Measurements from ENCODE around the gene CES3. TPM values are rescaled to one million over a fixed set of nuclear protein-coding genes. Genes with fewer than 3 reads are reported as not detected.

CES3 gene
- total and polyA plus RNA-seq, 2 donors = 0.19 TPM; not detected in 1

DNA sequence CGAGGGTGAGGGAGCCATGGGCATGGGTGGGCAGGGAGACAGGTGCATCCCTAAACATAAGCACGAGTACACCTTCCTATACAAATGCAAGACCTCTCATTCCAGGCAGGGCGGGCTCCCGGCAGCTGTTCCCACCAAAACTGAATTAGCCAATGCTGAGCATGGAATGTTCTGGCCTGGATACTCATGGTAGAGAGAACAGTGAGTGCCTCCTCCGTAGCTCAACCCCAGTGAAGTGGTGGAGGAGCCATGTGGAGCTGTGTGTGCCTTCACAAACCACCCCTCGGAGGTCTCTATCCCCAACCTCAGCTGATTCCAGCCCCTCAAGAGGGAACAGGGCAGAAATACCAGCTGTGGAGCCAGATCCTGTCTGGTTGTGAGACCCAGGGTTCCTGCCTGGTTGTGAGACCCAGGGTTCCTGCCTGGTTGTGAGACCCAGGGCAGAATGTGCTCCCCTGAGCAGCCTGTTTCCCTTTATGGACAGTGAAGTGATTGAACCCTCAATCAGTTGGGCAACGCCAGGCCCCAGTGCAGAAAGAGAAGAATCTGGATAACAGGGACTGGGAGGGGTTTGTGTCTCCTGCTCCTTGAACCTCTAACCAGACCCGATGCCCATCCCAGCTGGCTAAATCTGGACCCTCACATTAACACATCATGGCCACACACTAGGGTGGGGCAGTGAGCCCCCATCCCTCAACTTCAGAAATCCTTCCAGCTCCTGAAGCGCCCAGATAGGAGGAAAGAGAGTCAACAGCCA, 40.0 kb upstream of the CES3 start:
- no peaks in the 10 kb centered on the region for H3K4me1 ChIP-seq (ENCODE audit: insufficient read depth)
- WGBS = 75% methylated on average over 9 of the region's 9 CpGs
- no peaks in the 10 kb centered on the region for H3K36me3 ChIP-seq (ENCODE audit: insufficient read depth)
- no peak overlapping the region for H3K4me3 ChIP-seq (ENCODE audit: low read depth, low read length)
- H3K27ac ChIP-seq (ENCODE audit: low read depth) = no peak overlapping the region
- DNase-seq (ENCODE audit: extremely low spot score) = no peak

DNA sequence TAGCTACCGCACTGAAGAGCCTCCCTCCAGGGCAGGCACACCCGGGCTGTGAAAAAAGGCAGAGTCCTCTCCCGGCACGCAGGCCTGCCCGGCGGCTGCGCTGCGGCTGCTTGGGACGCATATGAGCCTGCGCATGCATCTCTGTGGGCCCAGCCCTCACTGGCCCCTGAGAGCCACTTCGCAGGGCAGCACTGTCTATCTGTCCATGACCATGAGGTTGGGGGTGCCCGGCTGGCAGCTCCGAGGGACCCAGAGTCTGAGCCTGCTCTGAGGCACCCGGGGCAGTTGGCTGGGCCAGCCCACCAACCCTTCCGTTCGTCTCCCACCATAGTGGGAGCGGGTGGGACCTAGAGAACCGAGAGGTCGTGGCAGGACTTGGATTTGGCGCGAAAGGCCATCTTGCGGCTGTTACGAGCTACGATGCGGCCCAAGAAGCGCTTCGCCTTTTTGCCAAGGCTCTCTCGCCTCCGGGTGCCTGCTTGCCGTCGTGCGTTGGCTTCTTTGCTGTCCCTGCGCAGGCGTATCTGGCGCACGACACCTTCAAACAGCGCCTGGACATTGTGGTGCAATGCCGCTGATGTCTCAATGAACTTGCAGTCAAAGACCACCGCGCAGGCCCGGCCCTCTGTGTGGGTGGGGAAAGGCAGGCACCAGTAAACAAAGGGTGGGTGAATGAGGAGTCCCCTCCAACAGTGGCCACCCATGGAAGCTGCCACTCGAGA, 39.2 kb upstream of the CES3 start:
- 78% methylated on average over 42 of the region's 42 CpGs for WGBS
- DNase-seq (ENCODE audit: extremely low spot score) = no peak
- H3K4me3 ChIP-seq (ENCODE audit: low read depth, low read length) = no peak overlapping the region
- no peaks in the 10 kb centered on the region for H3K36me3 ChIP-seq (ENCODE audit: insufficient read depth)
- no peaks in the 10 kb centered on the region for H3K4me1 ChIP-seq (ENCODE audit: insufficient read depth)
- H3K27ac ChIP-seq (ENCODE audit: low read depth) = no peak overlapping the region

DNA sequence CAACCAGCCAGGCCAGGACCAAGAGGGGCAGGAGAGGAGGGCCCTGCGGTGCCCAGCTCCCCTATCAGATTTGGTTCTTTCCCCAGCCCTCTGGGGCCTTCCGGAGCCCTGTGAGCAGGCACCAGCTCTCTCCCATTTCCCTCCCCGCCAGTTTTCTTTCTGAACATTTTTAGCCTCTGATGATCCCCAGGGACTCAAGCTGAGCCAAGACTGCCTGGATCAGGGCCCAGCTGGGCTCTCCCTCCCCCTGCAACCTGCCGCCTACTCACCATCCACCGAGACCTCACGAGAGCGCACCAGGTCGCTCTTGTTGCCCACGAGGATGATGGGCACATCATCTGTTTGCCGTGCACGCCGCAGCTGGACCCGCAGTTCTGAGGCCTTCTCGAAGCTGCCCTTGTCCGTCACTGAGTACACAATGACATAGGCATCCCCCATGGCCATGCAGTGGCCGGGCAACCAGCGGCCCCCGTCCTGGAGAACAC, 37.8 kb upstream of the CES3 start:
- Histone ChIP-seq H3K4me1 (ENCODE audit: insufficient read depth) (no peaks in the 10 kb centered on the region), H3K36me3 (ENCODE audit: insufficient read depth) (no peaks in the 10 kb centered on the region), H3K27ac (ENCODE audit: low read depth) (no peak overlapping the region), H3K4me3 (ENCODE audit: low read depth, low read length) (peak overlapping the region; percentile 1)
- 42% methylated on average over 18 of the region's 18 CpGs for WGBS
- no peak for DNase-seq (ENCODE audit: extremely low spot score)

DNA sequence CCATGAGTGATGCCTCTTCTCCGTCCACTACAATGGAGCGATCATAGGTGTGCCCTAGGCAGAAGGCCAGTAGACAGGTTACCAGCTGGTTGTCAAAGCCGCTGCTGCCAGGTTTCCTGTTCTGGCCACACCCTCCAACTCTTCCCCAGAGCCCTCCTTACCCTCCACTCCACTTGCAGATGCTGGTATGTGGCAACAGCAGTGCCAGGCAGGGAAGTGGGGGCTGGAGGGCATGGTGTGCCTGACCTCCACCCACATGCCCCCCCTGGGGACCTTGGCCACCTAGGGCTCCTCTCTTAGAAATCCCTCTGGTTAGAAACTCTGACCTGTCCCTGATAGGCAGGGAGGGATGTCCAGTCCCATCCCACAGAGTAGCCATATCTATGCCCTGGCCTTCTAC, 37.2 kb upstream of the CES3 start:
- H3K4me1 ChIP-seq (ENCODE audit: insufficient read depth) = no peaks in the 10 kb centered on the region
- H3K27ac ChIP-seq (ENCODE audit: low read depth) = no peak overlapping the region
- H3K36me3 ChIP-seq (ENCODE audit: insufficient read depth) = no peaks in the 10 kb centered on the region
- peak overlapping the region; percentile 1 for H3K4me3 ChIP-seq (ENCODE audit: low read depth, low read length)
- WGBS = 56% methylated on average over 3 of the region's 3 CpGs
- no peak for DNase-seq (ENCODE audit: extremely low spot score)

DNA sequence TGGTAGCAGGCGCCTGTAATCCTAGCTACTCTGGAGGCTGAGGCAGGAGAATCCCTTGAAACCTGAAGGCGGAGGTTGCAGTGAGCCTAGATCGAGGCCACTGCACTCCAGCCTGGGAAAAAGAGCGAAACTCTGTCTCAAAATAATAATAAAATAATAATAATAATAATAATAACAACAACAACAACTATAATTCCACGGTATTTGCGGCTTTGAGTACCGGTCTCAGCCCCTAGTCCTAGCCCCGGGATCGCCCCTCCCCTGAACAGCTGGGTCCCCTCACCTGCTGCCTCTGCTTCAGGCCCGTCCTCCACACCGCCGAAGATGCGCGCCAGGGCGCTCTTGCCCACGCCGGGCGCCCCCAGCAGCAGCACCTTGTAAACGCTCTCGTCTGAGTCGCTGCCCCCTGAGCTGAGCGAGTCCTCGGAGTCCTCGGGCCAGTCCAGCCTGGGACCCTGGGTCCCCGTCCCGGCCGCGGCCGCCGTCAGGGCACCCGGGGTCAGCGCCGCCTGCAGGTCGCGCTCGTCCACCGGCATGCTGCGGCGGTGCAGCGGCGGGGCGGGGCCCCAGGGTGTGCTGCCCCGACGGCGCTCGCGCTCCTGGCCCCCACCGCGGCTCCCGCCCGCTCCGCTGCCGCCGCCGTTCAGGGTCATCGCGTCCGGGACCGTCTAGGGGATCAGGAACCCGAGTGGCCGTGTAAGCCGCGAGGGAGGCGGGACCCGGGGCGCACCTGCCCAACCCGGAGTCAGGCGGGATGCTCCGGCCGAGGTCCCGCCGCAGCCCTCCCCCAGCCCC, 36.3 kb upstream of the CES3 start:
- no peak for DNase-seq (ENCODE audit: extremely low spot score)
- H3K4me3 ChIP-seq (ENCODE audit: low read depth, low read length) = peak overlapping the region; percentile 61
- 6% methylated on average over 72 of the region's 72 CpGs for WGBS
- H3K27ac ChIP-seq (ENCODE audit: low read depth) = peak overlapping the region; percentile 48
- H3K4me1 ChIP-seq (ENCODE audit: insufficient read depth) = no peaks in the 10 kb centered on the region
- no peaks in the 10 kb centered on the region for H3K36me3 ChIP-seq (ENCODE audit: insufficient read depth)

DNA sequence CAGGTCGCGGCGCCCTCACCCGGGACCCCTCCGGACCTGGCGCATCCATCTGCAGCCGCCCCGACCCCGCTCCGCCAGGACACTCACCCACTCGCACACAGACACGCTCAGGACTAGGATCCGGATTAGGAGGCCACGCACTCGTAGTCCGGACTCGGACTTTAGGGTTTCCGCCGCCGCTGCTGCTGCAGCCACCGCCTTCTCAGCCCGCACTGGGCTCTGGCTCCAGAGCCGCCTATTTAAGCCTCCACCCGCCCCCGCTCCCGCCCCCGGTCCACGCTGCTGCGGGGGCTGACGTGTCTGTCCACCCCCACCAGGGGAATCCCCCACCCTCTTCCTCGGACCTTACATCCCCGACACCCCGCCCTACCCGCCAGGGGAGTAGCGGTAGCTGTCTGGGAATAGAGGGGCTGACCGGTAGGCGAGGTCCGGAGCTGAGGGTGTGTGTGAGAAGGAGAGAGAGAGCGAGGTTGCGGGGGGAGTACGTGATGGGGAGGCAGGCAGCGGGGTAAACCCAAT, 35.7 kb upstream of the CES3 start, which contains the start of gene RRAD:
Gene RRAD, minus strand, starts transcription at position 214 of the 519 bp plus-strand sequence. CDS start 356 bp downstream, outside the sequence.
- H3K27ac ChIP-seq (ENCODE audit: low read depth) = peak within 1 kb of the TSS; percentile 48
- H3K4me1 ChIP-seq (ENCODE audit: insufficient read depth) = no peaks in the 10 kb centered on the region
- no peaks in the 10 kb centered on the region for H3K36me3 ChIP-seq (ENCODE audit: insufficient read depth)
- DNase-seq (ENCODE audit: extremely low spot score) = no peak
- 2% methylated on average over 42 of the region's 42 CpGs for WGBS
- peak within 1 kb of the TSS; percentile 61 for H3K4me3 ChIP-seq (ENCODE audit: low read depth, low read length)

DNA sequence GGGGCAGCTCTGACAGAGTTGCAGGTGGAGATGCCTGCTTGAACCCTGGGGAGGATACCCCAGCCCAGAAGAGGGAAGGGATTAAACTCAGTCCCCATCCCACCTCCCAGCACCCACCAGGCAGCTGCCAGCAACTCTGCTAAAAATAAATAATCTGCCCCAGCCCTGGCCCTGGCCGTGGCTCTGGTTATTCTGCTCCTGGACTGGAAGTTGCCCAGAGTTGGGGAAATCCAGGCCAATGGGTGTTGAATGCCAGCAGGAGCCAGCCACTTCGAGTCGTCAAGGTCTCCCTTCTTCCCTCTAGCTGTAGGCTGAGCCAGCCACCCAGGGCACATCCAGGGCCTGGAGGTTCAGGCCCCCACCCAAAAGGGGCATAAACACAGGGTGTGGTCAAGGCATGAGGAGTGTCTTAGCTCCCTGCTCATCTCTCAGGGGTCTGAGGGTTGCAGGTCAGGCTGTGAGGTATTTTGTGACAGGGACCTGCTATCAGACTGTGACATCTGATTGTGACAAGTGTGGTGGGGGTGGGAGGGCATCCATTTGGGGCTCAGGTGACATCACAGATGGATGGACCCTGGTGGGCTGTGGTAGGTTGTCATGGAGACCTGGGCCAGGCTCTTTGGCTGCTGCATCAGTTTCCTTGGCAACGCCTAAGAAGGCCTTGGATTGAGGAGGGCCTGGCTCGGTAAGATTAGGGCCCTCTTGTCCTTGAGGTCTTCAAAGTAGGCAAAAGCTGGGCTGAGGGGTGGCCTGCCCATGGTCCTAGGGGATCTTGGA, 34.7 kb upstream of the CES3 start:
- Histone ChIP-seq H3K4me1 (ENCODE audit: insufficient read depth) (no peaks in the 10 kb centered on the region), H3K27ac (ENCODE audit: low read depth) (no peak overlapping the region), H3K36me3 (ENCODE audit: insufficient read depth) (no peaks in the 10 kb centered on the region), H3K4me3 (ENCODE audit: low read depth, low read length) (no peak overlapping the region)
- no peak for DNase-seq (ENCODE audit: extremely low spot score)
- WGBS = 58% methylated on average over 5 of the region's 5 CpGs

DNA sequence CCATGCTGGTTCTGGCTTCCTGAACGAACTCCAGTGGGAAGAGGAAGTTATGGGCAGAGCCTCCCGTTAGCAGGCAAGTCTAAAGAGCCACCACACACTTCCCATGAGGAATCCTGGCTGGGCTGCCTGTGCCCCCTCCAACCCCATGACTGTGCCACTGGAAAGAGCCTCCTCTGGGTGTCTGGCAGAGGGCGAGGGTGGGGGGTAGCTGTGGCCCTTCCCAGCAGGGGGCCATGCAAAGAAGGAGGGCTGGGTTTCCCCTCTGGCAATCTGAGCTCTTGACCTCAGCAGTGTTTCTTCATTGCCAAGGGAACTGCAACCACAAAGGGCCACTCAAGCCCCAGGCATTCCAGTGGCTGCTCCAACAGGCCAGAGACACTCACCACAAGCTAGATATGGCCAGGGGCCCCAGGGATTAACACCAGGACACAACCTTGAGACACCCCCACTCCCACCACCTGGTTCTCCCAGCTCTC, 34.1 kb upstream of the CES3 start:
- Histone ChIP-seq H3K4me3 (ENCODE audit: low read depth, low read length) (no peak overlapping the region), H3K27ac (ENCODE audit: low read depth) (no peak overlapping the region), H3K36me3 (ENCODE audit: insufficient read depth) (no peaks in the 10 kb centered on the region), H3K4me1 (ENCODE audit: insufficient read depth) (no peaks in the 10 kb centered on the region)
- WGBS = 65% methylated on average over 3 of the region's 3 CpGs
- DNase-seq (ENCODE audit: extremely low spot score) = no peak

DNA sequence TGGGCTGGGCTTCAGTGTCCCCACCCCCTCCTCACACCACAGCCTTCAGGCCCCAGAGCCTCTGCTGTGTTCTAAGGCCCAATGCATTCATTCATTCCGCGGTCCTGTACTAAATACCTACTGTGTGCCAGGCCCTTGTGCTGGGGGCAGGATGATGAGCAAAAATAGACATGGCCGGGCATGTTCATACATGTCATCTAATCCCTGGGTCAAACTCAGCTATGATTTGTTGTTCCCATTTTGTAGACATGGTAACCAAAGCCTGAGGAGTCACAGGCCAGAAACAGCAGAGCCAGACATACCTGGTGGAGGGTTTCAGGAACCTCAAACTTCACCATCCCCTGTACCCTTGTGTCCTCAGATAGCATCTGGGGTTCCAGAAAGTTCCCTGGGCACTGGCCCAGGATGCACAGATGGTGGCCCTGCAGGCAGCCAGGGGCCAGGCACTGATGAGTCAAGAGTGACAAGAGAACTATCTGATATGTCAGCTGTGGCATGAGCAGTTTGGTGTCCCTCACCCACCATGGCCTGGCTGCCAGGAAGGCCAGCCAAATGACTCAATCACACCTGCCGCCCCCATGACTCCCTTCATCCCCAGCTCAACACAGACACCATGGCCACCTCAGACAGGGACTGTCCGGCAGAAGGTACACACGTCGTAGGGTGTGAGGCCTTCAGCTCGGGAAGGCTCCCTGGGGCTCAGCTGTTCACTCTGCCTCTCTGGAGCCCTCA, 33.0 kb upstream of the CES3 start:
- DNase-seq (ENCODE audit: extremely low spot score) = no peak
- H3K4me3 ChIP-seq (ENCODE audit: low read depth, low read length) = no peak overlapping the region
- H3K4me1 ChIP-seq (ENCODE audit: insufficient read depth) = no peaks in the 10 kb centered on the region
- H3K27ac ChIP-seq (ENCODE audit: low read depth) = no peak overlapping the region
- no peaks in the 10 kb centered on the region for H3K36me3 ChIP-seq (ENCODE audit: insufficient read depth)
- 87% methylated on average over 8 of the region's 8 CpGs for WGBS

DNA sequence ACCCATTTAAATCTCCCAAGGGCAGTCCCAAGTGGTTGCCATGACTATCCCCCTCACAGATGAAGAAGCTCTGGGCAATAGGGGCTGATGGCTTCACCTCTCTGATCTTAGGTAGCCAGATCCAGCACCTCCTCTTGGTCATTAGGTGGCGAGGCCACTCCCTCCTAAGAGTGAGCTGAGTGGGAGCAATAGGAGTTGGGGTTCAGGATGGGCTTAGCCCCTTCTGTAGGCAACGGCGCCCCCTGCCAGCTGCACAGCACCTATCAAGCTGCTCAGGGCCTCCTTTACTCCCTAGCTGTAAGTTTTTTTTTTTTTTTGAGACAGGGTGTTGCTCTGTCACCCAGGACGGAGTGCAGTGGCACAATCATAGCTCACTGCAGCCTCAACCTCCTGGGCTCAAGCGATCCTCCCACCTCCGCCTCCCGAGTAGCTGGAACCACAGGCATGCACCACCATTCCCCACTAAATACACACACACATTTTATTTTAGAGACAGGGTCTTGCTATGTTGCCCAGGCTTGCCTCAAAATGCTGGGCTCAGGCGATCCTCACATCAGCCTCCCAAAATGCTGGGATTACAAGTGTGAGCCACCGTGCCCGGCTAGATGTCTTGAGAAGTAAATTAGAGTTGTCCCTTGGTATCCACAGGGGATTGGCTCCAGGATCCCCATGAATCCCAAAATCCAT, 32.2 kb upstream of the CES3 start:
- WGBS = 74% methylated on average over 10 of the region's 10 CpGs
- H3K4me3 ChIP-seq (ENCODE audit: low read depth, low read length) = no peak overlapping the region
- H3K27ac ChIP-seq (ENCODE audit: low read depth) = no peak overlapping the region
- H3K4me1 ChIP-seq (ENCODE audit: insufficient read depth) = no peaks in the 10 kb centered on the region
- no peaks in the 10 kb centered on the region for H3K36me3 ChIP-seq (ENCODE audit: insufficient read depth)
- DNase-seq (ENCODE audit: extremely low spot score) = no peak

DNA sequence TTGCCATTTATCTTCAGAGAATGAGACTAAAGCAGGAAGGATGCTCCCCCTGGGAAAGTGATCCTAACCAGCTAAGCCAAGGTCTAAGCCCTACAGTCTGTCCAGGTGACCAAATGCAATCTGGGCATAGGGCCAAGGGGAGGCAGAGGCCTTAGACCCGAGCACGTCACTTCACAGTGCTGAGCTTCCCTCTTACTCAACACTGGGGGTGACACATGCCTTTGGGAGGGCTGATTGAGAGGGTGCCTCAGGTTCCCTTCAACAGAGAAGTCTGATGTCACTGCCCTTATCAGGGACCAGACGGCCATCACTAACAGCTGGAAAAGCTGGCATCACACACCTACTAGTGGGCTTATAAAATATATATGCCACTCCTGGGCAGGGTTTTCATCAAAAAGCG, 30.9 kb upstream of the CES3 start:
- Histone ChIP-seq H3K27ac (ENCODE audit: low read depth) (no peak overlapping the region), H3K4me3 (ENCODE audit: low read depth, low read length) (no peak overlapping the region), H3K36me3 (ENCODE audit: insufficient read depth) (no peaks in the 10 kb centered on the region), H3K4me1 (ENCODE audit: insufficient read depth) (no peaks in the 10 kb centered on the region)
- WGBS = 54% methylated on average over 4 of the region's 4 CpGs
- no peak for DNase-seq (ENCODE audit: extremely low spot score)

DNA sequence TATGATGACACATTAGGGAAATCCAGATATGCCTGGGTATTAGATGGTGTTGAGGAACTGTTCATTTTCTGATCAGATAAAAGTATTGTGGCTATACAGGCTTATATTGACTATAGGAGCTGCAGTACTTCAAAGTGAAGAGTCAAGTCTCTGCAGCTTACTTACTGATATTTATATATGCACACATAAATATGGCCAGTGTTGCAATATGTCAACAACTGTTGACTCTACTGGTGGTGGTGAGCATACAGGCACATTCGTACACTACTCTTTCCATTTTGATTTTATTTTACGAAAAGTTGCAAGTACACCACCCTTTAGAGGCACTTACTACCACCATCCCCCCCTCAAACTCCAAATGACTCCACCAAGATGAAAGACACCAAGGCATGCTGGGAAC, 29.4 kb upstream of the CES3 start:
- no peaks in the 10 kb centered on the region for H3K36me3 ChIP-seq (ENCODE audit: insufficient read depth)
- no peak overlapping the region for H3K27ac ChIP-seq (ENCODE audit: low read depth)
- WGBS = 88% methylated on average over 2 of the region's 2 CpGs
- no peak overlapping the region for H3K4me3 ChIP-seq (ENCODE audit: low read depth, low read length)
- DNase-seq (ENCODE audit: extremely low spot score) = no peak
- no peaks in the 10 kb centered on the region for H3K4me1 ChIP-seq (ENCODE audit: insufficient read depth)
